Neural cell (in vitro differentiated cells): Measurements from ENCODE around the gene MYBPC3. TPM values are rescaled to one million over a fixed set of nuclear protein-coding genes. Genes with fewer than 3 reads are reported as not detected.

ENCODE experiments used
- H2AFZ ChIP-seq: fragments of 200-600, 300-800 bp; sonication (generic), shearing (Covaris generic); 2 replicates; pipeline ENCODE4 v1.6.0; 2014; ENCODE audit warnings: low read depth, mild to moderate bottlenecking, antibody characterized with exemption, low read length, moderate library complexity
- H3F3A ChIP-seq: fragments of 200-600 bp; shearing (Covaris generic); 2 replicates; pipeline ENCODE4 v1.6.1; 2016; ENCODE audit warnings: mild to moderate bottlenecking, moderate library complexity, mixed read lengths, antibody characterized with exemption, low read length; ENCODE audit not compliant: insufficient read depth, poor library complexity, severe bottlenecking
- H3K27ac ChIP-seq: fragments of 200-600, 300-800 bp; sonication (generic), shearing (Covaris generic); 2 replicates; pipeline ENCODE4 v1.5.1; 2014; ENCODE audit warnings: mild to moderate bottlenecking, low read length, moderate library complexity
- H3K27me3 ChIP-seq: fragments of 300-800, 200-600 bp; sonication (generic), shearing (Covaris generic); 2 replicates; pipeline ENCODE4 v1.6.0; 2014; ENCODE audit warnings: mild to moderate bottlenecking, low read depth, low read length, moderate library complexity; ENCODE audit not compliant: insufficient read depth
- H3K36me3 ChIP-seq: fragments of 300-800, 200-600 bp; sonication (generic), shearing (Covaris generic); 2 replicates; pipeline ENCODE4 v1.5.1; 2014; ENCODE audit warnings: mild to moderate bottlenecking, antibody characterized with exemption, low read length, moderate library complexity; ENCODE audit not compliant: insufficient read depth
- H3K4me2 ChIP-seq: fragments of 300-800, 200-600 bp; sonication (generic), shearing (Covaris generic); 2 replicates; pipeline ENCODE4 v1.6.0; 2014; ENCODE audit warnings: mild to moderate bottlenecking, low read length
- H3K4me3 ChIP-seq: fragments of 300-800, 200-600 bp; sonication (generic), shearing (Covaris generic); 2 replicates; pipeline ENCODE4 v1.5.1; 2014; ENCODE audit warnings: mild to moderate bottlenecking, low read length, moderate library complexity
- H3K79me2 ChIP-seq: fragments of 200-600 bp; shearing (Covaris generic); replicated peaks from 2 replicates; pipeline ENCODE4 v1.6.0; 2014; ENCODE audit warnings: mild to moderate bottlenecking, low read length, moderate library complexity; ENCODE audit not compliant: insufficient read depth
- H3K9ac ChIP-seq: fragments of 300-800, 200-600 bp; sonication (generic), shearing (Covaris generic); 2 replicates; pipeline ENCODE4 v1.6.1; 2016; ENCODE audit warnings: mild to moderate bottlenecking, low read length, mixed read lengths
- H3K9me2 ChIP-seq: fragments of 200-600 bp; shearing (Covaris generic); 2 replicates; pipeline ENCODE4 v1.6.1; 2016; ENCODE audit warnings: mild to moderate bottlenecking, low read length, mixed read lengths; ENCODE audit not compliant: insufficient read depth
- H3K9me3 ChIP-seq: fragments of 200-600, 300-800 bp; sonication (generic), shearing (Covaris generic); 2 replicates; pipeline ENCODE4 v1.6.1; 2016; ENCODE audit warnings: mild to moderate bottlenecking, mixed run types, low read length, moderate library complexity, mixed read lengths
- H4K20me1 ChIP-seq: fragments of 200-600 bp; shearing (Covaris generic); 2 replicates; pipeline ENCODE4 v1.6.1; 2016; ENCODE audit warnings: mild to moderate bottlenecking, mixed run types; ENCODE audit not compliant: insufficient read depth
- EP300 ChIP-seq: fragments of 450-650 bp; conservative IDR thresholded peaks from 2 replicates; pipeline ENCODE4 v1.6.1; 2014; ENCODE audit warnings: antibody characterized with exemption, mild to moderate bottlenecking, moderate library complexity; ENCODE audit not compliant: poor library complexity, severe bottlenecking
- EZH2 ChIP-seq: fragments of 200-600, 300-800 bp; shearing (Covaris generic), sonication (generic); IDR thresholded peaks from 2 replicates; pipeline ENCODE4 v1.6.1; 2014; ENCODE audit warnings: antibody characterized with exemption, low read length, borderline replicate concordance, mild to moderate bottlenecking; ENCODE audit not compliant: insufficient read depth, poor library complexity, severe bottlenecking
- MXI1 ChIP-seq: fragments of 450-650 bp; conservative IDR thresholded peaks from 2 replicates; pipeline ENCODE4 v1.6.1; 2014; ENCODE audit warnings: antibody characterized with exemption, mild to moderate bottlenecking; ENCODE audit not compliant: poor library complexity, severe bottlenecking
- POLR2AphosphoS5 ChIP-seq: IDR thresholded peaks from 2 replicates; pipeline ENCODE4 v1.6.1; 2012
- RAD21 ChIP-seq: fragments of 450-650 bp; conservative IDR thresholded peaks from 2 replicates; pipeline ENCODE4 v1.6.1; 2014; ENCODE audit warnings: antibody characterized with exemption, mild to moderate bottlenecking, moderate library complexity
- REST ChIP-seq: IDR thresholded peaks from 2 replicates; pipeline ENCODE4 v1.6.1; 2012; ENCODE audit warnings: borderline replicate concordance
- SMC3 ChIP-seq: fragments of 450-650 bp; conservative IDR thresholded peaks from 2 replicates; pipeline ENCODE4 v1.6.1; 2014; ENCODE audit warnings: antibody characterized with exemption, mild to moderate bottlenecking, moderate library complexity; ENCODE audit not compliant: poor library complexity
- TAF1 ChIP-seq: IDR thresholded peaks from 2 replicates; pipeline ENCODE4 v1.6.1; 2012; ENCODE audit warnings: low read depth
- polyA plus RNA-seq: library from polyadenylated mRNA; depleted of rRNA; stranded (reverse); fragments of >200 nt; gene quantifications from 2 replicates; pipeline ENCODE4 v1.2.3, GENCODE V29; 2014
- TF ChIP-seq, protein P1 (sequence below): fragments of 450-650 bp; IDR thresholded peaks from 2 replicates; pipeline ENCODE4 v1.5.1; 2014; ENCODE audit warnings: antibody characterized with exemption, mild to moderate bottlenecking, moderate library complexity; ENCODE audit not compliant: poor library complexity, severe bottlenecking

The MYBPC3 gene
- polyA plus RNA-seq, 1 donor from 2014 or later, result not detected

- TF ChIP-seq EP300 (no peak), MXI1 (no peak), EZH2 (no peak), SMC3 (no peak), REST (no peak), POLR2AphosphoS5 (no peak), TAF1 (no peak), RAD21 (no peak)
- TF ChIP-seq, protein P1, sequence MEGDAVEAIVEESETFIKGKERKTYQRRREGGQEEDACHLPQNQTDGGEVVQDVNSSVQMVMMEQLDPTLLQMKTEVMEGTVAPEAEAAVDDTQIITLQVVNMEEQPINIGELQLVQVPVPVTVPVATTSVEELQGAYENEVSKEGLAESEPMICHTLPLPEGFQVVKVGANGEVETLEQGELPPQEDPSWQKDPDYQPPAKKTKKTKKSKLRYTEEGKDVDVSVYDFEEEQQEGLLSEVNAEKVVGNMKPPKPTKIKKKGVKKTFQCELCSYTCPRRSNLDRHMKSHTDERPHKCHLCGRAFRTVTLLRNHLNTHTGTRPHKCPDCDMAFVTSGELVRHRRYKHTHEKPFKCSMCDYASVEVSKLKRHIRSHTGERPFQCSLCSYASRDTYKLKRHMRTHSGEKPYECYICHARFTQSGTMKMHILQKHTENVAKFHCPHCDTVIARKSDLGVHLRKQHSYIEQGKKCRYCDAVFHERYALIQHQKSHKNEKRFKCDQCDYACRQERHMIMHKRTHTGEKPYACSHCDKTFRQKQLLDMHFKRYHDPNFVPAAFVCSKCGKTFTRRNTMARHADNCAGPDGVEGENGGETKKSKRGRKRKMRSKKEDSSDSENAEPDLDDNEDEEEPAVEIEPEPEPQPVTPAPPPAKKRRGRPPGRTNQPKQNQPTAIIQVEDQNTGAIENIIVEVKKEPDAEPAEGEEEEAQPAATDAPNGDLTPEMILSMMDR, result no peak
- no peak overlapping the region for H3K27ac ChIP-seq
- no peak overlapping the region for H3K4me2 ChIP-seq
- H3K27me3 ChIP-seq, result no peaks in the 10 kb centered on the region
- no peaks in the 10 kb centered on the region for H4K20me1 ChIP-seq
- H3K36me3 ChIP-seq, result peaks cover 13% of the 10 kb centered on the region
- no peaks in the 10 kb centered on the region for H3K9me2 ChIP-seq
- H3K9me3 ChIP-seq, result no peaks in the 10 kb centered on the region
- no peak overlapping the region for H3K9ac ChIP-seq
- no peak overlapping the region for H2AFZ ChIP-seq
- H3K4me3 ChIP-seq, result no peak overlapping the region
- no peaks in the 10 kb centered on the region for H3K79me2 ChIP-seq
- H3F3A ChIP-seq, result no peaks in the 10 kb centered on the region
Measured at GRCh38 chr11:47306484-47306844, 46.0 kb downstream of the MYBPC3 start.

GRCh38 chr11:47305734-47306483 lies 46.6 kb downstream of the MYBPC3 start:
- H3K9me2 ChIP-seq, result no peaks in the 10 kb centered on the region
- no peaks in the 10 kb centered on the region for H3K9me3 ChIP-seq
- H3K4me2 ChIP-seq, result no peak overlapping the region
- no peaks in the 10 kb centered on the region for H4K20me1 ChIP-seq
- no peak for TF ChIP-seq POLR2AphosphoS5
- TF ChIP-seq REST, result no peak
- no peak for TF ChIP-seq MXI1
- TF ChIP-seq EZH2, result no peak
- no peak for TF ChIP-seq RAD21
- TF ChIP-seq, protein P1, result no peak
- H3K79me2 ChIP-seq, result no peaks in the 10 kb centered on the region
- H3K27me3 ChIP-seq, result no peaks in the 10 kb centered on the region
- no peak overlapping the region for H3K9ac ChIP-seq
- H2AFZ ChIP-seq, result no peak overlapping the region
- no peak overlapping the region for H3K27ac ChIP-seq
- H3F3A ChIP-seq, result no peaks in the 10 kb centered on the region
- H3K36me3 ChIP-seq, result peaks cover 13% of the 10 kb centered on the region
- H3K4me3 ChIP-seq, result no peak overlapping the region
